Measurements from ENCODE around the gene KANSL2.
"Not testable (repeated sequence)": the region's sequence is repeated elsewhere in the genome, so short reads cannot be mapped to it uniquely, and the experiment has no call there.

KANSL2 gene

DNA sequence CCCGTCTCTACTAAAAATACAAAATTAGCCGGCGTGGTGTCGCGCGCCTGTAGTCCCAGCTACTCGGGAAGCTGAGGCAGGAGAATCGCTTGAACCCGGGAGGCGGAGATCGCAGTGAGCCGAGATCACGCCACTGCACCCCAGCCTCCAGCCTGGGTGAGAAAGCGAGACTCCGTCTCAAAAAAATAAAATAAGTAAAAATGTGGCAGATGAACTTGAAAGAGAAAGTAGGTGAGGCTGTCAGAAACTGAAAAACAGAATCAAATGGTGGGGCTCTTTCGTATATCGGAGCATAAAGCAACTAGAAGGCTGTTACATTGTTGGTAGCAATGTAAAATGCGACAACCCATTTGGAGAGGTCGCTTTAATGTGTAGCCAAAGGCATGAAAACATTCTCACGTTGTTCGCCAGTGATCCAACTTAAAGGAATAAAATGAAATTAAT is 35.2 kb upstream of the KANSL2 start:
- Histone ChIP-seq H3K79me2 (ENCODE audit: insufficient read depth, low read depth) (peaks cover 40% of the 10 kb centered on the region), H4K20me1 (ENCODE audit: insufficient read depth) (no peaks in the 10 kb centered on the region), H3K4me3 (IDR thresholded peaks at IDR 0.05; ENCODE audit: insufficient read depth, low read depth, low read length) (no peak overlapping the region), H3K27ac (peak overlapping the region; percentile 97), H3K9ac (peak overlapping the region; percentile 85), H3K4me2 (peak overlapping the region; percentile 62), H3K27me3 (ENCODE audit: insufficient read depth, low read depth) (no peaks in the 10 kb centered on the region), H3K36me3 (ENCODE audit: insufficient read depth) (peaks cover 7% of the 10 kb centered on the region; the same call in 1 of the 2 replicates), H3K4me1 (ENCODE audit: low read depth, poor library complexity, severe bottlenecking) (peaks cover 36% of the 10 kb centered on the region), H2AFZ (ENCODE audit: low read depth) (peak overlapping the region; percentile 81)
- TF ChIP-seq, protein P1, sequence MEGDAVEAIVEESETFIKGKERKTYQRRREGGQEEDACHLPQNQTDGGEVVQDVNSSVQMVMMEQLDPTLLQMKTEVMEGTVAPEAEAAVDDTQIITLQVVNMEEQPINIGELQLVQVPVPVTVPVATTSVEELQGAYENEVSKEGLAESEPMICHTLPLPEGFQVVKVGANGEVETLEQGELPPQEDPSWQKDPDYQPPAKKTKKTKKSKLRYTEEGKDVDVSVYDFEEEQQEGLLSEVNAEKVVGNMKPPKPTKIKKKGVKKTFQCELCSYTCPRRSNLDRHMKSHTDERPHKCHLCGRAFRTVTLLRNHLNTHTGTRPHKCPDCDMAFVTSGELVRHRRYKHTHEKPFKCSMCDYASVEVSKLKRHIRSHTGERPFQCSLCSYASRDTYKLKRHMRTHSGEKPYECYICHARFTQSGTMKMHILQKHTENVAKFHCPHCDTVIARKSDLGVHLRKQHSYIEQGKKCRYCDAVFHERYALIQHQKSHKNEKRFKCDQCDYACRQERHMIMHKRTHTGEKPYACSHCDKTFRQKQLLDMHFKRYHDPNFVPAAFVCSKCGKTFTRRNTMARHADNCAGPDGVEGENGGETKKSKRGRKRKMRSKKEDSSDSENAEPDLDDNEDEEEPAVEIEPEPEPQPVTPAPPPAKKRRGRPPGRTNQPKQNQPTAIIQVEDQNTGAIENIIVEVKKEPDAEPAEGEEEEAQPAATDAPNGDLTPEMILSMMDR (conservative IDR thresholded peaks at IDR 0.05; ENCODE audit: low read depth, low read length) = 0 out of 2 replicates have a peak, but pooled peaks have one; percentile 4

DNA sequence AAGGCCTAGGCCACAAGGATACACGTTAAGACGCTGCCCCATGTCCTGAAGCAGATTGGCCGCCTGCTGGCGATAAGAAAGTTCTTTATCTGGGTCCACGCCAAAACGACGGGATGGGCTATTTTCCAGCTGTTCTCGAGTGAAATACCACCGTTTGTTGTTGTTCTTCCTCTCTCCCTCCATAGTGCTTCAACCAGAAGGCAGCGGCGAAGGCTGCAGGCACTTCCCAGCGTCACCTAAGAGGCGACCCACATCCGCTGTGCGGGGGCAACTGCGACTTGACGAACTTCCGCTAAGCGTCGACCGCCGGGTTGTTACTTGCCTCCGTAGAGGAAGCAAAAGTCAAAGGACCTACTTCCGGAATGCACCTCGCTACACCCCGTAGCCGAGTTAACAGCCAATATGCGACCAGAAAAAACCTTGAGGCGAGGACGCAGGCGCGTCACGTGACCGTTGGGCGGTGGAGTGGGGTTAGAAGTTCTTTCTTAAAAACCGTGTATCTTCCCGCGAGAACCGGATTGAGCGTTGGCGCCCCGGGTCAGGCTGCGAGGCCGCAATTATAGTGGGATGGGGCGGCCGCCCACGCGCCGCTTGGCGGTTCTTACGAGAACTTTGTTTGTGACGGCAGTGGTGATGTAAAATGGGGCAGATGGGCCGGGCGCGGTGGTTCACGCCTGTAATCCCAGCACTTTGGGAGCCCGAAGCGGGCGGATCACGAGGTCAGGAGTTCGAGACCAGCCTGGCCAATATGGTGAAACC is 34.6 kb upstream of the KANSL2 start, which contains the start of gene CCNT1:
TSS of gene CCNT1 (minus strand) at position 215 of the 759 bp plus-strand sequence. CDS start at position 183, 32 bp downstream.
- H3K79me2 ChIP-seq (ENCODE audit: insufficient read depth, low read depth) = peaks cover 46% of the 10 kb centered on the region
- H2AFZ ChIP-seq (ENCODE audit: low read depth) = peak within 1 kb of the TSS; percentile 81

DNA sequence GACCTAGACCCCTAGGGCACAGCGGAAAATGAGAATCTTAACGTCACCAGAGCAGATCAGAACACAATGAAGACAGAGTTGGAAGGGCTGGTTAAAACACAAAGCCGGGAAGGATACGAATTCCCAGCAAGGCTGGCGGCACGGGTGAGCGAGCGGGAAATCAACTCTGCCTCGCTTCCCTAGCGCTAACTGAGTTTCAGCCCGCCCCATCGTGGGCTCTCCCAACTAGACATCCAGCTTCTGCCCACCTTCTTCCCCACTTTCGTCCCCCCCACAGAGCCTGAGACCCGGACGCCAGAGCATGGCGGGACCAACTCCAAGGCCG is 34.1 kb upstream of the KANSL2 start:
- Histone ChIP-seq H3K27ac (peak overlapping the region; percentile 97), H3K4me3 (IDR thresholded peaks at IDR 0.05; ENCODE audit: insufficient read depth, low read depth, low read length) (no peak overlapping the region), H3K79me2 (ENCODE audit: insufficient read depth, low read depth) (peaks cover 51% of the 10 kb centered on the region), H3K4me1 (ENCODE audit: low read depth, poor library complexity, severe bottlenecking) (peaks cover 36% of the 10 kb centered on the region), H2AFZ (ENCODE audit: low read depth) (peak overlapping the region; percentile 51; the same call in 1 of the 2 replicates), H3K4me2 (peak overlapping the region; percentile 94), H3K36me3 (ENCODE audit: insufficient read depth) (peaks cover 7% of the 10 kb centered on the region; the same call in 1 of the 2 replicates), H3K9ac (peak overlapping the region; percentile 85), H3K27me3 (ENCODE audit: insufficient read depth, low read depth) (no peaks in the 10 kb centered on the region), H4K20me1 (ENCODE audit: insufficient read depth) (no peaks in the 10 kb centered on the region)
- TF ChIP-seq, protein P1 (conservative IDR thresholded peaks at IDR 0.05; ENCODE audit: low read depth, low read length) = no peak

More for the DNA sequence above, 34.6 kb upstream of the KANSL2 start, which contains the start of gene CCNT1:
- Histone ChIP-seq H3K4me3 (IDR thresholded peaks at IDR 0.05; ENCODE audit: insufficient read depth, low read depth, low read length) (no peak within 1 kb of the TSS), H3K4me1 (ENCODE audit: low read depth, poor library complexity, severe bottlenecking) (peaks cover 36% of the 10 kb centered on the region), H3K27ac (peak within 1 kb of the TSS; percentile 97), H4K20me1 (ENCODE audit: insufficient read depth) (no peaks in the 10 kb centered on the region), H3K27me3 (ENCODE audit: insufficient read depth, low read depth) (no peaks in the 10 kb centered on the region), H3K4me2 (peak within 1 kb of the TSS; percentile 94), H3K9ac (peak within 1 kb of the TSS; percentile 85), H3K36me3 (ENCODE audit: insufficient read depth) (peaks cover 7% of the 10 kb centered on the region; the same call in 1 of the 2 replicates)
- TF ChIP-seq, protein P1 (conservative IDR thresholded peaks at IDR 0.05; ENCODE audit: low read depth, low read length) = peak; percentile 27; the same call in 1 of the 2 replicates

DNA sequence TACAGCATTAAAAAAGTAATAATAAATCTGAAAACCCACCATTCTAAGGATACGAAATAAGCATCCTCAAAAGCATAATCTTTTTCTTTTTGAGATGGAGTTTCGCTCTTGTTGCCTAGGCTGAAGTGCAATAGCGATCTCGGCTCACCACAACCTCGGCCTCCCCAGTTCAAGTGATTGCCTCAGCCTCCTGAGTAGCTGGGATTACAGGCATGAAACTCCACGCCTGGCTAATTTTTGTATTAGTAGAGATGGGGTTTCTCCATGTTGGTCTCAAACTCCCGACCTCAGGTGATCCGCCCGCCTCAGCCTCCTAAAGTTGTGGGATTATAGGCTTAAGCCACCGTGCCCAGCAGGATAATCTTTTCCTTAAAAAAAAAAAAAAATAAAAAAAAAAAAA is 30.2 kb upstream of the KANSL2 start:
- Histone ChIP-seq H3K4me3 (IDR thresholded peaks at IDR 0.05; ENCODE audit: insufficient read depth, low read depth, low read length) (no peak overlapping the region), H3K79me2 (ENCODE audit: insufficient read depth, low read depth) (peaks cover 88% of the 10 kb centered on the region), H4K20me1 (ENCODE audit: insufficient read depth) (0 out of 2 replicates have a peak, but pooled peaks cover under 1% of the 10 kb centered on the region), H3K4me1 (ENCODE audit: low read depth, poor library complexity, severe bottlenecking) (peaks cover 30% of the 10 kb centered on the region), H3K27ac (no peak overlapping the region), H3K9ac (no peak overlapping the region), H3K27me3 (ENCODE audit: insufficient read depth, low read depth) (no peaks in the 10 kb centered on the region), H2AFZ (ENCODE audit: low read depth) (no peak overlapping the region), H3K36me3 (ENCODE audit: insufficient read depth) (peaks cover 10% of the 10 kb centered on the region), H3K4me2 (no peak overlapping the region)
- TF ChIP-seq, protein P1 (conservative IDR thresholded peaks at IDR 0.05; ENCODE audit: low read depth, low read length) = no peak

DNA sequence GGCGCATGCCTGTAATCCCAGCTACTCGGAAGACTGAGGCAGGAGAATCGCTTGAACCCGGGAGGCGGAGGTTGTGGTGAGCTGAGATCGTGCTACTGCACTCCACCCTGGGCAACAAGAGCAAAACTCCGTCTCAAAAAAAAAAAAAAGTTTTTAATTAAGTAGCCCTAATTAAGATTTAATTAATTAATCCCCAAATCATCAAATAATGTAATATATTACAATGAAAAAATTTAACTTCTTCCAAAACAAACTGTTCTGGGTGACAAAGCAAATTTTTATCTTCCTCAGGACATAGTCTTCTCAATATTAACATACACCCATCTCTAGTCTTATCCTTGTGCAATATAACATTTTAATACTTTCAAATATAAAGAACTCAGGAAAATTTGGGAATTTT is 16.8 kb upstream of the KANSL2 start:
- not testable (repeated sequence) for H3K4me2 ChIP-seq; H3K27me3 ChIP-seq (ENCODE audit: insufficient read depth, low read depth); H2AFZ ChIP-seq (ENCODE audit: low read depth); H3K9ac ChIP-seq; H4K20me1 ChIP-seq (ENCODE audit: insufficient read depth); H3K4me3 ChIP-seq (IDR thresholded peaks at IDR 0.05; ENCODE audit: insufficient read depth, low read depth, low read length)
- peaks cover 10% of the 10 kb centered on the region for H3K4me1 ChIP-seq (ENCODE audit: low read depth, poor library complexity, severe bottlenecking)
- peaks cover 28% of the 10 kb centered on the region; the same call in 1 of the 2 replicates for H3K36me3 ChIP-seq (ENCODE audit: insufficient read depth)
- peaks cover 18% of the 10 kb centered on the region; the same call in 1 of the 2 replicates for H3K79me2 ChIP-seq (ENCODE audit: insufficient read depth, low read depth)
- H3K27ac ChIP-seq = 0 out of 2 replicates have a peak overlapping the region, but pooled peaks have one; percentile 5

Measured in KMS-11 (cell line).